ENCODE data around the gene RAB40AL.

The RAB40AL gene

GRCh38 chrX:102985192-102985591, 48.1 kb downstream of the RAB40AL start:
- peak; percentile 75 to 86 for DNase-seq
